ENCODE measurements around the gene PKIG. TPM values are rescaled to one million over a fixed set of nuclear protein-coding genes. Genes with fewer than 3 reads are reported as not detected.
"Not testable (repeated sequence)": the region's sequence is repeated elsewhere in the genome, so short reads cannot be mapped to it uniquely, and the experiment has no call there.

Gene PKIG
- total RNA-seq, 2 experiments from 2014 or later = 2.1 to 2.2 TPM

DNA sequence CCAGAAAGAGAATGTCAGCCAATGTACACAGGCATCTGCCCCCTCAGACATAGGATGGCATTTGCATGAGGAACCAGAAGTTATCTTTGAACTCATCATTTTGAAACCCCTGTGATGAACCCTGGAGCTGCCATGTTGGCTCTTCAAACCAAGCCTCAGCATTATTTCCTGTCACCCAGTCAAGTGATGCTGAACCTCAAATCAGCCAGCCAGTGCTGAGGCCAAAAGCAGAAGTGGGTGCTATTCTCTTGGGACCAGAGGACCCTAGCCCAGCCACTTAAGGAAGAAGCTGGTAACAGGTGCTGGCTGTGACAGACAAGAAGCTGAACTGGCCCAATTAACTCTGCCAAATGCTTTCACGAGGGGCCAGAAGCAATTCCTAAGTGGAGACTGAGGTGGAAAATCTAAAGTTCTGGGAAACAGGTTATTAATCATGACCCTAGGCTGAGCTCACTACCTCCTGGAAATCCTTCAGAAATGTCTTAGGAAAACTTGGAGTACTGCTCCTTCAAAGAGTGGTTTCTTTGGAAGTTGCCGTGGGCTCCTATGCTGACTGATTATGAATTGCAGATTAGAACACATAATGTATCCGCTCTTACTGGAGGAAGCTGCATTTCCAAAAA, 4.0 kb downstream of the PKIG start:
- peaks cover 2% of the 10 kb centered on the region for H3K27me3 Mint-ChIP-seq (ENCODE audit: low read depth)
- DNase-seq = no peak
- POLR2A ChIA-PET = no interaction called here
- H3K27ac Mint-ChIP-seq = no peak overlapping the region
- H3K9me3 Mint-ChIP-seq (ENCODE audit: insufficient read depth) = no peaks in the 10 kb centered on the region
- H3K36me3 Mint-ChIP-seq (ENCODE audit: low read depth) = no peaks in the 10 kb centered on the region
- no peak overlapping the region for H3K4me3 Mint-ChIP-seq
- peaks cover 10% of the 10 kb centered on the region for H3K4me1 Mint-ChIP-seq (ENCODE audit: low read depth)
- CTCF ChIA-PET = interaction anchor here (1.0 to 2.8 kb wide), 6 partner anchors 10 to 65 kb away, joined by 3 to 12 read pairs (median 4); partner anchors contain the start of gene SERINC3
- no peak for ATAC-seq

DNA sequence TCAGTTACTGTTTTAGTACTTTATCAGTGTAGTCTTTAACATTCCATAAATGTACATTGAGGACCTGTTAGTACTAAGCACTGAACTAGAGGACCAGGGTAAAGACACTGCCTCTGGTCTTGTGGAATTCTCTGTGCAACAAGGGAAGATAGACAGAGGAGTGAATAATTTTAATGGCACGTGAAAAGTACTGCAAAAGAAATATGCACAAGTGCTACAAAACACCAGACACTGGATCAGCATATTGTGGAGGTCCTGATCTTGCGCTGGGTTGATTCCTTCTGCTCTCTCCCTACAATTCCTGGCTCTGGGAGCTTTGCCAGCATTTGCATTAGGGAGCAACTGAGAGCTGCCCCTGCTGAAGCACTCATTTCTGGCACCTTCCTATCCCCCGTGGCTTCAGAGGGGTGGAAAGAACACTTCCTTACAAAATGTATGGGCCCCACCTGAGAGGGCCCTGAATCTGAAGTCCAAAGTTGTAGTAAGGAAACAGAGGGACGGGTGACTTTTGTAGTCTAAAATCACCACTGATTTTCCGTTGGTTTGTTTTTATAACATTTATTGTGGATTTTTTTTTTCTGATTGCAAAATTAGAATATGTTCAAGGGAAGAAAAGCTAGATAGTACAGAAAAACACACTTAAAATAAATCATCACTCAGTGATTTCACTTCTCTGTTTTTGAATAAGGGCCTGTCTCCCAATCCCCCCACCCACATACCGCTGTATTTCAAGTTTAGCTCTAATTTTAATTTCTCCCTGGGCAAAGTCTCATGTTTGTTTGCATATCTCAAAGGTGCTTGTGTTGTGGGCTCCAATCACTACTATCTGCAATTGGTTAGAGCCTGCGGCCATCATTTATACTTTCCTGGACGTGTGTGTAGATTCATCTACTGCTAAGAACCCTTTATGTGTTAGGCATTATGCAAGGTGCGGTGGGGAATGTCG, 4.9 kb downstream of the PKIG start:
- H3K4me3 Mint-ChIP-seq = no peak overlapping the region

DNA sequence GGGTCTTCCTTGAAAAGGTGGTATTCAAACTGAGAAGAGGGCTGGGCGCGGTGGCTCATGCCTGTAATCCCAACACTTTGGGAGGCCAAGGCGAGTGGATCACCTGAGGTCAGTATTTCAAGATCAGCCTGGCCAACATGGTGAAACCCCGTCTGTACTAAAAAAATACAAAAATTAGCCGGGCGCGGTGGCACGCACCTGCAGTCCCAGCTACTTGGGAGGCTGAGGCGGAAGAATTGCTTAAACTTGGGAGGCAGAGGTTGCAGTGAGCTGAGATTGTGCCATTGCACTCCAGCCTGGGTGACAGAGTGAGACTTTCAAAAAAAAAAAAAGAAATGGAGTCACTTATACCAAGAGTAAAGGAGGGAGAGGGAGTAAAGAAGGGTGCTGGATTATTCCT, 5.9 kb downstream of the PKIG start:
- POLR2A ChIA-PET = interaction anchor here (1.0 kb wide), 1 partner anchor 353 kb away, joined by 7 read pairs; no protein-coding TSS in a partner anchor
- H3K4me3 Mint-ChIP-seq; H3K27me3 Mint-ChIP-seq (ENCODE audit: low read depth); H3K4me1 Mint-ChIP-seq (ENCODE audit: low read depth); CTCF ChIA-PET; ATAC-seq; DNase-seq; H3K36me3 Mint-ChIP-seq (ENCODE audit: low read depth); H3K27ac Mint-ChIP-seq; H3K9me3 Mint-ChIP-seq (ENCODE audit: insufficient read depth): not testable (repeated sequence)

More for the DNA sequence above, 4.9 kb downstream of the PKIG start:
- ATAC-seq (no peak), DNase-seq (no peak)
- POLR2A ChIA-PET = interaction anchor here (0.6 kb wide), 1 partner anchor 1155 kb away, joined by 3 read pairs; no protein-coding TSS in a partner anchor
- H3K9me3 Mint-ChIP-seq (ENCODE audit: insufficient read depth) = no peaks in the 10 kb centered on the region
- CTCF ChIA-PET = interaction anchor here (1.2 to 2.8 kb wide), 5 partner anchors 11 to 66 kb away, joined by 4 to 12 read pairs (median 5); partner anchors contain the start of gene SERINC3
- no peaks in the 10 kb centered on the region for H3K36me3 Mint-ChIP-seq (ENCODE audit: low read depth)
- H3K27ac Mint-ChIP-seq = no peak overlapping the region
- peaks cover 10% of the 10 kb centered on the region for H3K4me1 Mint-ChIP-seq (ENCODE audit: low read depth)
- peaks cover 2% of the 10 kb centered on the region for H3K27me3 Mint-ChIP-seq (ENCODE audit: low read depth)

DNA sequence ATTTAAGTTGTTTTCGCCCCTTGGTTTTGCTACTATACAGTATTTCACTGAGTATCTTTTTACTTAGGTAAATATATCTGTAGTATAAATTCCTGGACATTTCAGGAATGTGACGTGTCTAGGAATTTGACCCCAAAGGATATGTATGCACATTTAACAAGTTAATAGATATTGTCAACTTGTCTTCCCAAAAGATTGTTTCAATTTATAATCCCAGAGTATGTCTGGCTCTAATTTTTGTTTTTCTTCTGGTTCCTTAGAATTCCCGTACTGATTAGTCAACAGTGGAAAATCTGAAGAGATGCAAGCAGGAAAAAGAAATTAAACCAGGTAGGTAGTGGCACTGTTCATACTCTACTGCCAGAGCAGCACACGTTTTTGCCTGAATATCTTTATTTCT, 7.2 kb downstream of the PKIG start:
- H3K4me1 Mint-ChIP-seq (ENCODE audit: low read depth) = peaks cover 10% of the 10 kb centered on the region
- ATAC-seq = no peak
- H3K27ac Mint-ChIP-seq = no peak overlapping the region
- ChIA-PET POLR2A (no interaction called here), CTCF (interaction anchor here (1.1 to 1.5 kb wide), 2 partner anchors 9 to 21 kb away, joined by 3 to 5 read pairs; no protein-coding TSS in a partner anchor)
- DNase-seq = no peak
- no peaks in the 10 kb centered on the region for H3K9me3 Mint-ChIP-seq (ENCODE audit: insufficient read depth)
- no peaks in the 10 kb centered on the region for H3K36me3 Mint-ChIP-seq (ENCODE audit: low read depth)
- no peak overlapping the region for H3K4me3 Mint-ChIP-seq
- H3K27me3 Mint-ChIP-seq (ENCODE audit: low read depth) = peaks cover 3% of the 10 kb centered on the region

DNA sequence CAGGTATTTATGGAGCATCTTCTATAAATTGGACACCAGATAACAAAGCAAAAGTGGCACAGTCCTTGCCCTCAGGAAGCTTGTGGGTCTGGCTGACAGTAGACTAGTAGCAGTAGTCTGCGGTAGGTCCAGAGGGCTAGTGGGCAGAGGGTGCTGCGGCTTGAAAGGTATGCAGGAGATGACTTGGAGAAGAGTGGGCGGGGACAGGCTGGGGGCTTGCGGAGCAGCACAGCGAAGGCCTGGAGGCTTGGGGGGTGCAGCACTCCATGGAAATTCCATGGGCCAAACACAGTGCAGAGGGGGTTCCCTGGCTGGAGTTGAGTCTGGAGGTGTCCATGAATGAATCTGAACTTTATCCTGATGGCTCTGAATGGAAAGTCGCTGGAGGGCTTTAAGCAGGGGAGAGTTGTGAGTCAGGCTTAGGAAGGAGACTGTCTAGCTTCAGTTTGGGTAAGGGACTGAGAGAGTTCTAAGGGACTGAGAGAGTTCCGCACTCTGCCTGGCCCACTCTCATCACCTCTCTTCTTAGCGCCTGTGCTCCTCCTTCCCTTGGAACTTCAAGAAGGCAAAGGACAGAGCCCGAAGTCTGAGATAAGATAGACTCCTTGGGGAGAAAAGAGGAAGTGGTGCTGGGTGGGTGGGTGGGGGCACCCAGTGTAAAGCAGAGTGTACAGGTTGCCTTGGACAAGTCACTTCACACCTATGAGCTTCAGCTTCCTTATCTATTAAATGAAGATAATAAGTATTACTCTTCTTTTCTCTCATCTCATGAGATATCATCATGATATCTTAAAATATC, 8.8 kb downstream of the PKIG start:
- Mint-ChIP-seq H3K27me3 (ENCODE audit: low read depth) (peaks cover 3% of the 10 kb centered on the region), H3K36me3 (ENCODE audit: low read depth) (no peaks in the 10 kb centered on the region), H3K4me1 (ENCODE audit: low read depth) (peaks cover 6% of the 10 kb centered on the region), H3K9me3 (ENCODE audit: insufficient read depth) (no peaks in the 10 kb centered on the region), H3K27ac (no peak overlapping the region), H3K4me3 (no peak overlapping the region)
- ChIA-PET POLR2A (no interaction called here), CTCF (no interaction called here)
- DNase-seq (no peak), ATAC-seq (no peak)

DNA sequence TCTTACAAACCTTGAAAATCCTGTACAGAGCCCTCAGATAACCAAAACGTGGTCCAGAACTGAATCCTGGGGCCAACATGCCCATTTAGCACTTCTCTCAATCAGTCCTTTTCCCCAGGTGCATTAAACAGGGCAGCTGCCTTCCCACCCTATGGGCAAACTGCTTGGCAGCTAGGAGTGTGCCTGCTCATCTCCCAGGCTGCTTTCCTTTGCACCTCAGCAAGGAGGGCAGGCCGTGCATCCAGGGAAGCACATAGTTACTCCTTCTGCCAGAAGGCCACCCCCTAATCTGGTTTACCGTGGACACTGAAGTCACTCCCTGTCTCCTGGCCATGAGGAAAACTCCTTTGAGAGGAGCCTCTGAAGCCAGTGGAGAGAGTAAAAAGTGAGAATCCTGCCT, 10.0 kb downstream of the PKIG start:
- Mint-ChIP-seq H3K27ac (no peak overlapping the region), H3K4me3 (no peak overlapping the region), H3K36me3 (ENCODE audit: low read depth) (no peaks in the 10 kb centered on the region), H3K27me3 (ENCODE audit: low read depth) (peaks cover 3% of the 10 kb centered on the region), H3K4me1 (ENCODE audit: low read depth) (no peaks in the 10 kb centered on the region), H3K9me3 (ENCODE audit: insufficient read depth) (no peaks in the 10 kb centered on the region)
- ATAC-seq (no peak), DNase-seq (no peak)
- ChIA-PET CTCF (no interaction called here), POLR2A (no interaction called here)

DNA sequence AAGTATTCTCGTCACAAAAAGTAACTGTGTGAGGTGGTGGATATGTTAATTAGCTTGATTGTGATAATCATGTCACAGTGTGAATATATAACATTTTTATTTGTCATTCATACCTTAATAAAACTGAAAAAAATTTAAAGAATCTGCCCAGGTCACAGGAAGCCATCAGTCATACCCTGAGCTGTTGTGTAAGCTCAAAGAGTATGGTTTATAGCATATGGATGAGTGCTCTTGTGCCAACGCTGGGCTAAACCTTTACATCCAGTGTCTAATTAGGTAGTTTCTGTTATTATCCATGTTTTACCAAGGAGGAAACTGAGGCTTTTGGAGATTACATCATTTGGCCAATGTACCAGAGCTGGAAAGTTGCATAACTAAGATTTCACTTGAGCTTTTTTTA, 11.4 kb downstream of the PKIG start:
- no peaks in the 10 kb centered on the region for H3K9me3 Mint-ChIP-seq (ENCODE audit: insufficient read depth)
- no peak overlapping the region for H3K27ac Mint-ChIP-seq
- peaks cover 1% of the 10 kb centered on the region for H3K27me3 Mint-ChIP-seq (ENCODE audit: low read depth)
- DNase-seq (no peak), ATAC-seq (no peak)
- POLR2A ChIA-PET = no interaction called here
- H3K4me3 Mint-ChIP-seq = no peak overlapping the region
- no peaks in the 10 kb centered on the region for H3K36me3 Mint-ChIP-seq (ENCODE audit: low read depth)
- CTCF ChIA-PET = interaction anchor here (1.6 to 1.9 kb wide), 2 partner anchors 11 to 17 kb away, joined by 4 to 7 read pairs; no protein-coding TSS in a partner anchor
- H3K4me1 Mint-ChIP-seq (ENCODE audit: low read depth) = peaks cover 10% of the 10 kb centered on the region

DNA sequence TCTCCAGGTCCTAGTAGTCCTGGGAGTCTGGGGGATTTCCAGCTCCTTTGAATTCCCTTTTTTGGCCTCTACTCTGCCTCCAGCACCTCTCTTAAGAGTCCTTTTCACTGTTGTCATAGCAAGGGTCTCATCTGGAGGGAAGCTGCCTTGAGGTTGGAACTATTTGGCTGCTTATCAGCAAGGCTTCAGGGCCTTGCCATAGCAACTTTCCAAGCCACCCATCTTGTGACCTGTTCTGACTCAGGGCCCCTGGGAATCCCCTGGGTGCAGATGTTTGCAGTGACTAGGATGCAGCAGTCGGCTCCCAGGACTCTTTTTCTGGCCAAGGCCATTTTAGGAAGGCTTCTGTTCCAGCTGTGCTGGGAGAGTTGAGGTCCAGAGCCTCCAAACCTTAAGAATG, 12.4 kb downstream of the PKIG start:
- no peak overlapping the region for H3K4me3 Mint-ChIP-seq
- CTCF ChIA-PET = interaction anchor here (0.8 to 1.9 kb wide), 6 partner anchors 10 to 88 kb away, joined by 3 to 7 read pairs (median 4); no protein-coding TSS in a partner anchor
- ATAC-seq = no peak

DNA sequence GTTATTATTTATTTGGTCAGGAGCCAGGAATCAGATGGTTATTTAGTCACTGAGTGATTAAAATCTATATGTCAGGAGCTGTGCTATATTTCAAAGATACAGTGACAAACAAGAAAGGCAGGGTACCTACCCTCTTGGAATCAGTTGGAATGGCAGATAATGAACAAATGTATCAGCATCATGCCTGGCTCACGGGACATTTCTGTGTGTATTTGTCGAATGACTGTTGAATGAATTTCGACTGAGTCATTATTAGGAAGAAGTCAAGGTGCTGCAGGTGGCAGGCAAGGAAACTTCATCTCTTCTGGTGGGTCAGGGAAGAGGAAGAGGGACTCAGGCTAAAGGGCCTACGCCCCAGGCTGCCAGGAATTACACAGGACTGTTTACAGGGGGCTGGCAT, 13.6 kb downstream of the PKIG start:
- no peak overlapping the region for H3K4me3 Mint-ChIP-seq
- no peak for ATAC-seq
- ChIA-PET CTCF (interaction anchor here (1.6 to 1.9 kb wide), 2 partner anchors 12 to 87 kb away, joined by 5 read pairs; no protein-coding TSS in a partner anchor), POLR2A (no interaction called here)
- H3K4me1 Mint-ChIP-seq (ENCODE audit: low read depth) = peaks cover 24% of the 10 kb centered on the region
- H3K36me3 Mint-ChIP-seq (ENCODE audit: low read depth) = no peaks in the 10 kb centered on the region
- H3K27me3 Mint-ChIP-seq (ENCODE audit: low read depth) = peaks cover 1% of the 10 kb centered on the region
- no peak for DNase-seq
- no peaks in the 10 kb centered on the region for H3K9me3 Mint-ChIP-seq (ENCODE audit: insufficient read depth)
- no peak overlapping the region for H3K27ac Mint-ChIP-seq

More for the DNA sequence above, 12.4 kb downstream of the PKIG start:
- Mint-ChIP-seq H3K4me1 (ENCODE audit: low read depth) (peaks cover 17% of the 10 kb centered on the region), H3K27ac (no peak overlapping the region), H3K36me3 (ENCODE audit: low read depth) (no peaks in the 10 kb centered on the region), H3K9me3 (ENCODE audit: insufficient read depth) (no peaks in the 10 kb centered on the region), H3K27me3 (ENCODE audit: low read depth) (peaks cover 1% of the 10 kb centered on the region)
- POLR2A ChIA-PET = no interaction called here
- no peak for DNase-seq

DNA sequence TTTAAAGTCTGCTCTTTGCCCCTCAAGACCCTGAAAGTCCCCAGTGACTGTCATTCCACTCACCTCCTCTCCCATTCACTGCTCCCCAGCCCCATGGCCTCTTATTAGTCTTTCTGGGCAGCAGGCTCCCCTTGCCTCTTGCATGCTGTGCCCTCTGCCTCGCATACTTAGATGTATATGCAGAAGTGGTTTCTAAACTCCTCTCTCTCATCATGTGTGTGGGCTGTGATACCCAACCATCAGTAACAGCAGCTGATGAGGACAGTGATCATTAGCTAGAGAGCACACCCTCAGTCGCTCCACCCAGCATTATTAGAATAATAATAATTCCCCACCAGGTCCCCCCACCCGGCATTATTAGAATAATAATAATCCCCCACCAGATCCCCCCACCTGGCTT, 14.5 kb downstream of the PKIG start:
- no peaks in the 10 kb centered on the region for H3K9me3 Mint-ChIP-seq (ENCODE audit: insufficient read depth)
- H3K4me3 Mint-ChIP-seq = no peak overlapping the region
- POLR2A ChIA-PET = no interaction called here
- DNase-seq = no peak
- H3K4me1 Mint-ChIP-seq (ENCODE audit: low read depth) = peaks cover 30% of the 10 kb centered on the region
- CTCF ChIA-PET = interaction anchor here (1.3 to 4.2 kb wide), 2 partner anchors 13 to 26 kb away, joined by 4 to 36 read pairs; no protein-coding TSS in a partner anchor
- no peaks in the 10 kb centered on the region for H3K36me3 Mint-ChIP-seq (ENCODE audit: low read depth)
- peaks cover 1% of the 10 kb centered on the region for H3K27me3 Mint-ChIP-seq (ENCODE audit: low read depth)
- no peak for ATAC-seq
- no peak overlapping the region for H3K27ac Mint-ChIP-seq

DNA sequence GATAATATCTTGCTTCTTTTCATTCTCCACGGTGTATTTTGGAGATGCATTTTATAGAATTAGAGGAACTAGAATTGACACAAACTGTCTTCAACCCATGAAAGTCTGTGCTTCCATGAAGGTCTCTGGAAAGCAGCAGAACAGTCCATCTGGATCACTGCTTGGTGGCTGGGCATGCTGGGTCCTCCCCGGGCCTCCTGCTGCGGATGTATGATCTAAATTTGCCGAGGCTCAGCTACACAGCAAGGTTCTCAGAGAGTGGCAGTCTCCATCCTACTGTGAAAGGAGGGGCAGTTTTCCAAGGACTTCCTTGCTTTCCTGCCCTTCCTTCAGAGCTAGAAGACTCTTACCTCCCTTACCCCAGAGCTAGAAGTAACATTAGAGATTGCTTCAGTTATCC, 15.1 kb downstream of the PKIG start:
- H3K36me3 Mint-ChIP-seq (ENCODE audit: low read depth) = no peaks in the 10 kb centered on the region
- H3K4me1 Mint-ChIP-seq (ENCODE audit: low read depth) = peaks cover 31% of the 10 kb centered on the region
- ATAC-seq = no peak
- H3K27me3 Mint-ChIP-seq (ENCODE audit: low read depth) = peaks cover 1% of the 10 kb centered on the region
- no peak overlapping the region for H3K4me3 Mint-ChIP-seq
- H3K9me3 Mint-ChIP-seq (ENCODE audit: insufficient read depth) = no peaks in the 10 kb centered on the region
- POLR2A ChIA-PET = interaction anchor here (0.7 kb wide), 1 partner anchor 121 kb away, joined by 3 read pairs; no protein-coding TSS in a partner anchor
- no peak overlapping the region for H3K27ac Mint-ChIP-seq
- CTCF ChIA-PET = interaction anchor here (0.7 to 4.2 kb wide), 11 partner anchors 8 to 380 kb away, joined by 3 to 36 read pairs (median 5); no protein-coding TSS in a partner anchor
- no peak for DNase-seq
